HG02943 (cell line): ENCODE measurements around the gene RNU6-1.

Experiments used
- ATAC-seq: cut with Tn5 transposase; IDR thresholded peaks from one replicate; pipeline ENCODE4 v1.9.1; 2021; ENCODE audit warnings: mild to moderate bottlenecking, low read depth, moderate library complexity; ENCODE audit not compliant: unreplicated experiment

The RNU6-1 gene

GRCh38 chr15:67859331-67859946 lies 19.6 kb upstream of the RNU6-1 start:
- ATAC-seq, result no peak

GRCh38 chr15:67857220-67857619 lies 17.4 kb upstream of the RNU6-1 start:
- ATAC-seq, result no peak

- no peak for ATAC-seq
These were observed 16.0 kb upstream of the RNU6-1 start for GRCh38 chr15:67855842-67856241.

GRCh38 chr15:67854358-67854757 lies 14.5 kb upstream of the RNU6-1 start:
- no peak for ATAC-seq

- no peak for ATAC-seq
These were observed 13.6 kb upstream of the RNU6-1 start for GRCh38 chr15:67853454-67853853.

GRCh38 chr15:67852418-67852817 lies 12.6 kb upstream of the RNU6-1 start:
- ATAC-seq, result no peak

- ATAC-seq, result no peak
These were observed 11.2 kb upstream of the RNU6-1 start for GRCh38 chr15:67850994-67851571.

GRCh38 chr15:67850336-67850735 lies 10.5 kb upstream of the RNU6-1 start:
- ATAC-seq, result no peak

- ATAC-seq, result no peak
These were observed 9.7 kb upstream of the RNU6-1 start for GRCh38 chr15:67849538-67849937.

GRCh38 chr15:67845974-67846373 lies 6.1 kb upstream of the RNU6-1 start:
- ATAC-seq, result no peak

GRCh38 chr15:67843571-67844387 lies 3.9 kb upstream of the RNU6-1 start:
- no peak for ATAC-seq

GRCh38 chr15:67843092-67843501 lies 3.3 kb upstream of the RNU6-1 start:
- ATAC-seq, result no peak

GRCh38 chr15:67841513-67841762 lies 1.6 kb upstream of the RNU6-1 start:
- ATAC-seq, result no peak

- ATAC-seq, result no peak
These were observed 1.1 kb upstream of the RNU6-1 start for GRCh38 chr15:67840749-67841512.

GRCh38 chr15:67839499-67839928 lies 331 bp downstream of the RNU6-1 start:
- ATAC-seq, result peak; percentile 17

- ATAC-seq, result no peak
These were observed 984 bp downstream of the RNU6-1 start for GRCh38 chr15:67838789-67839332.

- ATAC-seq, result no peak
These were observed 2.9 kb downstream of the RNU6-1 start for GRCh38 chr15:67836955-67837354.

GRCh38 chr15:67836477-67836876 lies 3.4 kb downstream of the RNU6-1 start:
- ATAC-seq, result no peak

- no peak for ATAC-seq
These were observed 3.8 kb downstream of the RNU6-1 start for GRCh38 chr15:67836134-67836455.

GRCh38 chr15:67835297-67836133 lies 4.3 kb downstream of the RNU6-1 start:
- no peak for ATAC-seq
